Colon (tissue), 2 donors: ENCODE data around the gene CTSG.
A peak's percentile ranks its signal among the peaks of the same experiment; 100 is the strongest.
"Not testable (repeated sequence)": the region's sequence is repeated elsewhere in the genome, so short reads cannot be mapped to it uniquely, and the experiment has no call there.

Source experiments
- FAIRE-seq: peaks from 2 replicates; lab custom pipeline; 2012; peaks lifted over from hg19 to GRCh38; lab: Jason Lieb, UNC
- donor health status: control.
- donor health status: control.

Gene CTSG

GRCh38 chr14:24576182-24576581 lies at the start of gene CTSG:
Gene CTSG, minus strand, starts transcription at chr14:24576250. Its CDS starts 27 bp downstream, at chr14:24576223.
- FAIRE-seq = no peak

- no peak for FAIRE-seq
Observed at GRCh38 chr14:24613747-24614146, 37.7 kb upstream of the CTSG start.

GRCh38 chr14:24613241-24613640 lies 37.2 kb upstream of the CTSG start:
- no peak for FAIRE-seq

GRCh38 chr14:24612196-24612595 lies 36.1 kb upstream of the CTSG start:
- no peak for FAIRE-seq

GRCh38 chr14:24609655-24610344 lies 33.8 kb upstream of the CTSG start, which contains the start of gene GZMH:
Gene GZMH, minus strand, starts transcription at chr14:24609685. Its CDS starts 72 bp downstream, at chr14:24609613.
- no peak for FAIRE-seq

GRCh38 chr14:24607635-24608514 lies 31.8 kb upstream of the CTSG start:
- no peak for FAIRE-seq

- no peak for FAIRE-seq
Observed at GRCh38 chr14:24607081-24607480, 31.0 kb upstream of the CTSG start.

GRCh38 chr14:24606297-24606696 lies 30.2 kb upstream of the CTSG start:
- FAIRE-seq = no peak

- FAIRE-seq = no peak
Observed at GRCh38 chr14:24605435-24606190, 29.6 kb upstream of the CTSG start.

- peak; percentile 47 for FAIRE-seq
Observed at GRCh38 chr14:24597403-24597802, 21.4 kb upstream of the CTSG start.

GRCh38 chr14:24595073-24595808 lies 19.2 kb upstream of the CTSG start:
- no peak for FAIRE-seq

- not testable (repeated sequence) for FAIRE-seq
Observed at GRCh38 chr14:24591004-24591403, 15.0 kb upstream of the CTSG start.

GRCh38 chr14:24584402-24584801 lies 8.4 kb upstream of the CTSG start:
- FAIRE-seq = not testable (repeated sequence)

GRCh38 chr14:24578558-24578957 lies 2.5 kb upstream of the CTSG start:
- no peak for FAIRE-seq

- no peak for FAIRE-seq
Observed at GRCh38 chr14:24576771-24577170, 721 bp upstream of the CTSG start.

GRCh38 chr14:24574206-24574774 lies 1.8 kb downstream of the CTSG start:
- no peak for FAIRE-seq

- no peak for FAIRE-seq
Observed at GRCh38 chr14:24566318-24566717, 9.7 kb downstream of the CTSG start.

- no peak for FAIRE-seq
Observed at GRCh38 chr14:24565766-24566165, 10.3 kb downstream of the CTSG start.

- FAIRE-seq = no peak
Observed at GRCh38 chr14:24563505-24563904, 12.5 kb downstream of the CTSG start.

- FAIRE-seq = no peak
Observed at GRCh38 chr14:24556756-24557155, 19.3 kb downstream of the CTSG start.

GRCh38 chr14:24549064-24549463 lies 27.0 kb downstream of the CTSG start:
- FAIRE-seq = not testable (repeated sequence)
